GM21381 (cell line): ENCODE measurements around the gene HNRNPUL2.

Experiments
- ATAC-seq: cut with Tn5 transposase; IDR thresholded peaks from one replicate; pipeline ENCODE4 v1.9.1; 2021; ENCODE audit warnings: mild to moderate bottlenecking, moderate library complexity; ENCODE audit not compliant: unreplicated experiment

Gene HNRNPUL2

DNA sequence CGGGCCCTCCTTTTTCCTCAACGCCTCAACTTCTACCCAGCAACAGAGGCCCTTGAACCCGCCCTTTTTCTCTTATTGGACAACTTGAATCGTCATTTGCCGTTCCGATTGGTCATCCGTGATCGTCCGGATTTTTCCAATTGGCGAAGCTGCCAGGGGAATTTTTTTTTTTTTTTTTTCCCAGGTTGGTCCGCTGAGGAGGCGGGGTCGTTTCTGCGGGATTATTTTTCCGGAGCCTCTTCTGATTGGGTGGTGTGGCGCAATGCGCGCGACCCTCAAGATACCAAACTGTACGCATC lies 564 bp upstream of the HNRNPUL2 start:
- ATAC-seq = peak; percentile 41

GRCh38 chr11:62726915-62727164 lies 417 bp downstream of the HNRNPUL2 start:
- ATAC-seq = no peak

- peak; percentile 9 for ATAC-seq
These were observed 922 bp downstream of the HNRNPUL2 start for GRCh38 chr11:62726156-62726914.

GRCh38 chr11:62725646-62726045 lies 1.6 kb downstream of the HNRNPUL2 start:
- ATAC-seq = no peak

DNA sequence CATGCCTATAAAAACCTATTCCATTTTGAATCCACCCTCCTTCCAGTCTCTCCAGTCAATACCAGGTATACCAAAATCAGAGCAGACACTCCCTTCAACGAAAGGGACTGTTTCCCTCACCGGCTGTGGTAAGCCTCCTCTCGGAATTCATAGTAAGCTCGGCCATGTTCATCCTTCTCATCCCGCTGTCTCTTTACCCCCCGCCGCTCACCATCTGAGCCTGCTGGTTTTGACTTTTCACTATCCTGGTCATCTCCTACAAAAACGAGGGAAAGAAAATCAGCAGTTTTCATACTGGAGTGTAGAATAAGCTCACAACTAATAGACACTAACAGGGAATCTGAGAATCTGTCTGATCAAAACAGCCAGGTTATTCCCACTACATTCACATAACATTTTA lies 3.1 kb downstream of the HNRNPUL2 start:
- ATAC-seq = no peak

- no peak for ATAC-seq
These were observed 5.3 kb downstream of the HNRNPUL2 start for GRCh38 chr11:62721994-62722393.

DNA sequence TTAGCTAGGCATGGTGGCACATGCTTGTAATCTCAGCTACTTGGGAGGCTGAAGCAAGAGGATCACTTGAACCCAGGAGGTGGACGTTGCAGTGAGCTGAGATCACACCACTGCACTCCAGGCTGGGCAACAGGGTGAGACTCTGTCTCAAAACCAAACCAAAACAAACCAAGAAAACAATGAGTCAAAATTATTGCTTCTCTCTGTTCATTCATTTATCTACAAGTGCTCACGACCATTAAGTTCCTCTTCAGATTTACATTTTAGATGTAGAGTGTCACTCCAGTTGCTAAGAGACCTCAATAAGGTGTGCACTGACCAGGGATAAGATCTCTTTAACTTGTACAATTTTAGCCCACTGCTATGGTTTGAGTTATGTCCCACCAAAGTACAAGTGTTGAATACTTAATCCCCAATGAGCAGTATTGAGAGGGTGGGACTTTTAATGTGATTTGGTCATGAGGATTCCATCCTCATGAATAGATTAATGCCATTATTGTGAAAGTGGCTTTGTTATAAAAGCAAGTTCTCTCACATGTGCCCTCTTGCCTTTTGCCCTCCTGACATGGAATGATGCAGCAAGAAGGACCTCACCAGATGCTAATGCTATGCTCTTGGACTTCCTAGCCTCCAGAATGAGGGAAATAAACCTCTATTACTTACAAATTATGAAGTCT lies 7.8 kb downstream of the HNRNPUL2 start:
- no peak for ATAC-seq

- ATAC-seq = no peak
These were observed 10.4 kb downstream of the HNRNPUL2 start for GRCh38 chr11:62716816-62717215.

DNA sequence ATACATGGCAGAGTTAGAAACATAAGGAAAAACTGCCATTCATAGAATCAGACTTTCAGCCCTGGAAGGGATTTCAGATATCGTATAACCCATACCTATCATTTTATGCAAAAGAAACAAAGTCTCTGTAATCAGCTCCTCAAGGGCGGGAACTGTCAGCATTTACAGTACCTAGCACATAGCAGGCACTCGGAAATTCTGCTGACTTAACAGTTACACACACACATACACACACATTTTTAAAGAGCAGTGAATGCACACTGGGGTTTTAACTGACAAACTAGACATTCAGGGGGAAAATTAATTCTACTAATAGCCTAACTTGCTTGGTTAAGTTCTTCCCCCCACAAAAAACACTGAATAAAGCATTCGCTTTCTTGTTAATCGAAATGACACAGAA lies 11.1 kb downstream of the HNRNPUL2 start:
- ATAC-seq = no peak

GRCh38 chr11:62715150-62716130 lies 11.8 kb downstream of the HNRNPUL2 start:
- ATAC-seq = no peak

DNA sequence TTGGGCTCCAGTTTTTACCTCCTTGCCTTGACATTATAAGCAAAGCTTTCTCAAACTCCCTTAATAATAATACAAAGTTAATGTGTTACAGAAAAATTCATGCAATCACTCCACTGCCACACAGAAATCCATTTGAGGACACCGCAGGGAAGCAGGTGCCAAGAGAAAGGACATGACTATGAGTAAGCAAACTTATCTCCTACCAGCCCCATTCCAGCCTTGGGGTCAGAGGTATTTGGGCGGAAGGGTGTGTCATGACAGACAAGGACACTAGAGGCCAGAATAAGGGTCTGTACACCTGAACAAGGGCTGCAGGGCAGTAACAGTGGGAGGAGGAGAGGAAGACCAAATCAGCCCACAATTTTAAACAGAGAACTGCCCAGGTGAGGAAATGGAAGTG lies 13.9 kb downstream of the HNRNPUL2 start:
- no peak for ATAC-seq

GRCh38 chr11:62712861-62713260 lies 14.4 kb downstream of the HNRNPUL2 start:
- ATAC-seq = no peak

DNA sequence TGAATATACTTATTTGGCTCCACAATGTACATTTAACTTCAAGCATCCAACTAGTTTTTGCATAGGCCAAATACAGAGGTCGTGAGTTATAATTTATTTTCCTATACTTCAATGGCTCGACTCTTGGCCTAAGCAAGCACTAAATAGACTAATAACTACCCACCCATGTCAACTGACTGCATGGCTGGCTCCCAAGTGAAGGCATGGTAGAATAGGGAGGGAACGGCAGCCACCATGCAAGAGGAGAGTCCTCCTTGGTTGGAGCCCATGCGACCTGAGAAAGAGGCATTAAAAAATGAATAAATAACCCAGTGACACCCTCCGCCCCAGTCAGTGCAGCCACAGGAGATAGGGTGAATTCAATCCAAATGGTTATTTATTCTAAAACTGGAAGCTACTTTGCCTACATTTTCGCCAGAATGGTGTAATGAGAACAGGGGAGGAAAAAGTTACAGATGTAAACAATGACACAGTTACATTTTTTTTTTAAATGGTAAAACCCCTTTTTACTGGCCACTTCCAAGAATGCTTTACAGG lies 14.9 kb downstream of the HNRNPUL2 start:
- ATAC-seq = no peak

- no peak for ATAC-seq
These were observed 17.3 kb downstream of the HNRNPUL2 start for GRCh38 chr11:62710001-62710345.

GRCh38 chr11:62709247-62710000 lies 17.8 kb downstream of the HNRNPUL2 start:
- peak; percentile 63 for ATAC-seq

DNA sequence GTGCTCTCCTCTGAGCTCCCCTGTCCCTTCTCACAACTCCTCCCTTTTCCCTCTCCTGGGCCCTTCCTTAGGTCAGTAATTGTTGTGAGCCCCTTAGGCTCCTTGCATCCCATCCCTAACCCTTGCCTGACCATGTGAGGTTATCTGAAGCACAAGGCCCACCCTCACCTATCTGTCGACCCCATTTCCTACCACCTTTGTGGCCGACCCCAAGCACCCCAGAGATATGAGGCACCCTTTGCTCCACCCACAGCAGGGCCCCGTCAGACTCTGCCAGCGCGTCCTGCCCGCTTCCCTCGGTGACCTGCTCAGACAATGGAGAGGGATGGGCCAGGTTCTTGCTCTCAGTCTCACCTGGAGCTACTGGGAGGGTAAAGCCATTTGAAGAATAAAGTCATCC lies 18.5 kb downstream of the HNRNPUL2 start:
- ATAC-seq = no peak

GRCh38 chr11:62708392-62708791 lies 18.9 kb downstream of the HNRNPUL2 start:
- no peak for ATAC-seq

GRCh38 chr11:62707277-62707861 lies 19.9 kb downstream of the HNRNPUL2 start, which contains the start of the genes BSCL2 and GNG3:
Gene BSCL2, minus strand, starts transcription at chr11:62707424. Its CDS starts 229 bp downstream, at chr11:62707195.
Gene GNG3, plus strand, starts transcription at chr11:62707676. Its CDS starts 620 bp downstream, at chr11:62708296.
- no peak for ATAC-seq

- no peak for ATAC-seq
These were observed 20.4 kb downstream of the HNRNPUL2 start for GRCh38 chr11:62706850-62707247.
